Activated CD4-positive, alpha-beta T cell treated with anti-CD3 and anti-CD28 coated beads, Interleukin-2, amount 50 U/mL, for 4 hours (primary cell): Measurements from ENCODE around the gene DCTPP1.
"Not testable (repeated sequence)": the region's sequence is repeated elsewhere in the genome, so short reads cannot be mapped to it uniquely, and the experiment has no call there.

Source experiments
- DNase-seq, 2 experiments: peaks; one replicate each; pipeline ENCODE4 v3.0.0-alpha.2; 2020

Gene DCTPP1

GRCh38 chr16:30429678-30430427 is at the start of gene DCTPP1:
Gene DCTPP1, minus strand, starts transcription at chr16:30430030. Its CDS starts 50 bp downstream, at chr16:30429980.
- DNase-seq = peak; percentile 96

GRCh38 chr16:30478766-30479478 is 49.1 kb upstream of the DCTPP1 start:
- DNase-seq = no peak

DNA sequence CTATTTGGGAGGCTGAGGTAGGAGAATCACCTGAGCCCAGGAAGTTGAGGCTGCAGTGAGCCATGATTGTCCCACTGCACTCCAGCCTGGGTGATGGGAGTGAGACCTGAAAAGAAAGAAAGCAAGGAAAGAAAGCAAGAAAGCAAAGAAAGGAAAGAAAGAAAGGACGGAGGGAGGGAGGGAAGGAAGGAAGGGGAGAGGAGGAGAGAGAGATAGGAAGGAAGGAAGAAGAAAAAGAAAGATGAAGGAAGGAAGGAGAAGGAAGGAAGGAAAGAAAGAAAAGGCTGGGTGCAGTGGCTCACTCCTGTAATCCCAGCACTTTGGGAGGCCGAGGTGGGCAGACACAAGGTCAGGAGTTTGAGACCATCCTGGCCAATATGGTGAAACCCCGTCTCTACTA is 47.9 kb upstream of the DCTPP1 start:
- not testable (repeated sequence) for DNase-seq

DNA sequence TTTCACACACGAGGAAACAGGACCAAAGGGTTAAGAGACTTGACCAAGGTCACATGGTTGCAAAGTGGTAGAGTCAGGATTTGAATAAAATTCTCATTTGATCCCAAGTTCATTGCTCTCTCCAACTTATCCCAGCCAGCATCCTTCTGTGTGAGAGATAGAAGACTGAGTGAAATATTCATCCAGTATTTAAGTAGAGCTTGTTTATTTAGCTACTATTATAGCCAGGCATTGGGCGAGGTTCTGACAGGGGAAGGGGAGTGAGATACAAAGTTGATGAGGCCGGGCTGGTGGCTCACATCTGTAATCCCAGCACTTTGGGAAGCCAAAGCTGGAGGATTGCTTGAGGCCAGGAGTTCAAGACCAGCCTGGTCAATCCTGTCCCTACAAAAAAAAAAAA is 47.2 kb upstream of the DCTPP1 start:
- DNase-seq = no peak

DNA sequence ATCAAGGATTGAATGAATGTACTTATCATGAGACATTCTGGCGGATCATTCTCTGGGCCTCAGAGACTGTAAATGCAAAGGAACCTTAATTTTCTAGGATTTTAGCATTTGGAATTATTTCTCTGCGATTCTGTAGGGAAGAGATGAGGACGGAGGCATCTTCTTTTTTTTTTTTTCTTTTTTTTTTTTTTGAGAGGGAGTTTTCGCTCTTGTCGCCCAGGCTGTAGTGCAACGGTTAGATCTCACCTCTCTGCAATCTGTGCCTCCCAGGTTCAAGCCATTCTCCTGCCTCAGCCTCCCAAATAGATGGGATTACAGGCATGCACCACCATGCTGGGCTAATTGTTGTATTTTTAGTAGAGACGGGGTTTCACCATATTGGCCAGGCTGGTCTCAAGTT is 44.9 kb upstream of the DCTPP1 start:
- no peak for DNase-seq

GRCh38 chr16:30474074-30474452 is 44.2 kb upstream of the DCTPP1 start:
- DNase-seq = no peak

- DNase-seq = peak; percentile 34 to 49
Observed at GRCh38 chr16:30473231-30474073, 43.6 kb upstream of the DCTPP1 start.

GRCh38 chr16:30472328-30472942 is 42.6 kb upstream of the DCTPP1 start, which contains the start of gene ITGAL:
Gene ITGAL, plus strand, starts transcription at chr16:30472742. Its CDS starts 96 bp downstream, at chr16:30472838.
- DNase-seq = peak; percentile 72 to 73

DNA sequence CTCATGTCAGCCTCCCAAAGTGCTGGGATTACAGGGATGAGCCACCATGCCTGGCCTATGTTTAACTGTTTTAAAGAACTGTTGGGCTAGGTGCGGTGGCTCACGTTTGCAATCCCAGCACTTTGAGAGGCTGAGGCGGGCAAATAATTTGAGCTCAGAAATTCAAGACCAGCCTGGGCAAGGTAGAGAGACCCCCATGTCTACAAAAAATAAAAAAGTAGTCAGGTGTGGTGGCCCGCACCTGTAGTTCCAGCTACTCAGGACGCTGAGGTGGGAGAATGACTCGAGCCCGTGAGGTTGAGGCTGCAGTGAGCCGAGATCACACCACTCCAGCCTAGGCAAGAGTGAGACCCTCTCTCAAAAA is 40.8 kb upstream of the DCTPP1 start:
- DNase-seq = no peak

- no peak for DNase-seq
Observed at GRCh38 chr16:30470170-30470512, 40.3 kb upstream of the DCTPP1 start.

DNA sequence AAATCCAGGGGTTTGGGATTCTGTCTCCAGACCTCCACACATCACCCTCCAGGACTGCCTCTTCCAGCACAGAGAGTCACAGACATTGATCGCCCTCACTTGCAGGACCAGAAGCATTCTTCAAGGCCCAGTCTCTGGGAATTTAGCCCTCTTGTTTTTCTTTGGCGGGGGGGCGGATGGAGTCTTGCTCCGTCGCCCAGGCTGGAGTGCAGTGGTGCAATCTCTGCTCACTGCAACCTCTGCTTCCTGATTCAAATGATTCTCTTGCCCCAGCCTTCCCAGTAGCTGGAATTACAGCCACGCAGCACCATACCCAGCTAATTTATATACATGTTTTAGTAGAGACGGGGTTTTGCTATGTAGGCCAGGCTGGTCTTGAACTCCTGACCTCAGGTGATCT is 34.2 kb upstream of the DCTPP1 start:
- DNase-seq = no peak

- not testable (repeated sequence) for DNase-seq
Observed at GRCh38 chr16:30461426-30461825, 31.6 kb upstream of the DCTPP1 start.

- no peak for DNase-seq
Observed at GRCh38 chr16:30459456-30459855, 29.6 kb upstream of the DCTPP1 start.

- DNase-seq = peak; percentile 69 to 77
Observed at GRCh38 chr16:30458561-30459394, 28.9 kb upstream of the DCTPP1 start.

- no peak for DNase-seq
Observed at GRCh38 chr16:30457743-30458560, 28.1 kb upstream of the DCTPP1 start.

GRCh38 chr16:30457256-30457655 is 27.4 kb upstream of the DCTPP1 start:
- DNase-seq = no peak

DNA sequence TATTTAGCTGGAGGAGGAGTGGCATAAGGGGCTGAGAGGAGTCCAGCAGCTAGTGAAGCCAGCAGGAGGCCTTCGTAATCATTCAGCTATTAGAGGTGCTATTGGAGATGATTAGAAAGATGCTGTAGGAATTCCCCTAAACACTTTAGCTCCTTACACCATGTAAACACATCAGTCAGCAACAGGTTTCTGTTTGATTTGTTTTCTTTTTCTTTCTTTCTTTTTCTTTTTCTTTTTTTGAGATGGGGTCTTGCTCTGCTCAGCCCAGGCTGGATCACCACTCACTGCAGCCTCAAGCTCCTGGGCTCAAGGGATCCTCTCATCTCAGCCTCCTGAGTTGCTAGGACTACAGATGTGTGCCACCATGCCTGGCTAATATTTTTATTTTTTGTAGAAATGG is 26.5 kb upstream of the DCTPP1 start:
- no peak for DNase-seq

DNA sequence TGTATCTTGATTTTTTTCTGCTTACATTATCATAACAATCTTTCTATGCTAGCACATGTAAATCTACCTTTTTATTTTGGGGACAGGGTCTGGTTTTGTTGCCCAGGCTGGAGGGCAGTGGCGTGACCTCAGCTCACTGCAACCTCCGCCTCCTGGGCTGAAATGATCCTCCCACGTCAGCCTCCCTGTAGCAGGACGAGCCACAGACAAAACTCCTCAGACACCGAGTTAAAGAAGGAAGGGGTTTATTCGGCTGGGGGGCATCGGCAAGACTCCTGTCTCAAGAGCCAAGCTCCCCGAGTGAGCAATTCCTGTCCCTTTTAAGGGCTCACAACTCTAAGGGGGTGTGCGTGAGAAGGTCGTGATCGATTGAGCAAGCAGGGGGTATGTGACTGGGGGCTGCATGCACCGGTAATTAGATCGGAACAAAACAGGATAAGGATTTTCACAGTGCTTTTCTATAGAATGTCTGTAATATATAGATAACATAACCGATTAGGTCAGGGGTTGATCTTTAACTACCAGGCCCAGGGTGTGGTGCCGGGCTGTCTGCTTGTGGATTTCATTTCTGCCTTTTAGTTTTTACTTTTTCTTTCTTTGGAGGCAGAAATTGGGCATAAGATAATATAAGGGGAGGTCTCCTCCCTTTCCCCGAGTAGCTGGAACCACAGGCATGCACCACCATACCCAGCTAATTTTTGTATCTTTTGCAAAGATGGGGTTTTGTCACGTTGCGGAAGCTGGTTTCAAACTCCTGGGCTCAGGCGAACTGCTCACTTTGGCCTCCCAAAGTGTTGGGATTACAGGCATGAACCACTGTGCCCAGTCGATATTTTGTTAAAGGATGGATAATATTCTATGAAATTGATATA is 23.1 kb upstream of the DCTPP1 start:
- not testable (repeated sequence) for DNase-seq

- DNase-seq = no peak
Observed at GRCh38 chr16:30449116-30449435, 19.2 kb upstream of the DCTPP1 start.

DNA sequence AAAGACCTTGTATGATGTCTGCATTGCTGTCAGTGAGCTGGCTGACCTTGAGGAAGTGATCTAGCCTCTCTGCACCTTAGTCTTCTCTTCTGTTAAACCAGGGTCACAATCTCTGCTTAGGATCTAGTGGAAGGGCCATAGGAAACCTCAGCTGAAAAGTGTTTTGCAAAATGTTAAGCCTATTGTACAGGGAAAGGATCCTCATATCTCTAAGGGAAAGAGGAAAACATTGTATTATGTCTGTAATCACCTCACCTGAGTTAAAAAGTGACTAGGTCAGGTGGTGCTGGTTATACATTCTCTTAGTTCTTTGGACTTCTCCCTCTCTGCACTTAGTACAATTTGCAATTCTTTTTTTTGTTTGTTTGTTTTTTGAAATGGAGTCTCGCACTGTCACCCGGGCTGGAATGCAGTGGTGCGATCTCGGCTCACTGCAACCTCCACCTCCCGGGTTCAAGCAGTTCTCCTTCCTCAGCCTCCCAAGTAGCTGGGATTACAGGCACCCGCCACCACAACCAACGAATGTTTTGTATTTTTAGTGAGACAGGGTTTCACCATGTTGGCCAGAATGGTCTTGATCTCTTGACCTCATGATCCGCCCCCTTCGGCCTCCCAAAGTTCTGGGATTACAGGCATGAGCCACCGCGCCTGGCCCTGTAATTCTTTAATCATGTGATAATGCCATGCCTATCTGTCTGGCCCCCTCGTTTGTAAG is 17.8 kb upstream of the DCTPP1 start:
- DNase-seq = no peak
